Nephron (organoid): ENCODE data around the gene MTCL3.
A peak's percentile ranks its signal among the peaks of the same experiment; 100 is the strongest.

ENCODE experiments used
- H3K27ac Mint-ChIP-seq, 3 experiments: 2 replicates each; pipeline ENCODE4 v1.8.0; 2020; ENCODE audit warnings: mixed read lengths in 3 of 3, mild to moderate bottlenecking in 2 of 3, moderate library complexity in 1 of 3
- H3K27me3 Mint-ChIP-seq: 2 replicates; pipeline ENCODE4 v1.8.0; 2021; ENCODE audit warnings: low read depth, mild to moderate bottlenecking, moderate library complexity, mixed read lengths
- H3K36me3 Mint-ChIP-seq: 2 replicates; pipeline ENCODE4 v1.8.0; 2020; ENCODE audit warnings: low read depth, mixed read lengths
- H3K4me1 Mint-ChIP-seq: 2 replicates; pipeline ENCODE4 v1.8.0; 2020; ENCODE audit warnings: mixed read lengths
- H3K4me3 Mint-ChIP-seq, 3 experiments: 2 replicates each; pipeline ENCODE4 v1.8.0; 2020; ENCODE audit warnings: mild to moderate bottlenecking in 3 of 3, mixed read lengths in 3 of 3, moderate library complexity in 2 of 3
- H3K9me3 Mint-ChIP-seq: 2 replicates; pipeline ENCODE4 v1.8.0; 2020; ENCODE audit warnings: mixed read lengths
- CTCF ChIP-seq, 3 experiments: fragments of 200-600 bp; sonication (generic); IDR thresholded peaks; one replicate each; pipeline ENCODE4 v1.5.0; 2021; ENCODE audit warnings: antibody characterized with exemption in 3 of 3; ENCODE audit not compliant: unreplicated experiment in 3 of 3

Gene MTCL3

GRCh38 chr6:127483399-127484055 lies 35.6 kb downstream of the MTCL3 start:
- Mint-ChIP-seq H3K4me1 (peaks cover 14% of the 10 kb centered on the region), H3K27me3 (no peaks in the 10 kb centered on the region), H3K4me3 (no peak overlapping the region), H3K36me3 (no peaks in the 10 kb centered on the region), H3K9me3 (no peaks in the 10 kb centered on the region), H3K27ac (peak overlapping the region in 1 of 3 experiments; percentile 6)
- TF ChIP-seq CTCF (IDR thresholded peaks at IDR 0.05; ENCODE audit: unreplicated experiment in 3 of 3), result no peak

GRCh38 chr6:127482325-127482724 lies 36.8 kb downstream of the MTCL3 start:
- Mint-ChIP-seq H3K27ac (no peak overlapping the region), H3K27me3 (no peaks in the 10 kb centered on the region)

GRCh38 chr6:127481628-127482027 lies 37.5 kb downstream of the MTCL3 start:
- Mint-ChIP-seq H3K4me3 (no peak overlapping the region), H3K36me3 (peaks cover 4% of the 10 kb centered on the region), H3K4me1 (peaks cover 18% of the 10 kb centered on the region), H3K27me3 (no peaks in the 10 kb centered on the region), H3K9me3 (no peaks in the 10 kb centered on the region), H3K27ac (no peak overlapping the region)
- TF ChIP-seq CTCF (IDR thresholded peaks at IDR 0.05; ENCODE audit: unreplicated experiment in 3 of 3), result no peak

More at GRCh38 chr6:127482325-127482724, 36.8 kb downstream of the MTCL3 start:
- H3K36me3 Mint-ChIP-seq, result peaks cover 4% of the 10 kb centered on the region
- no peaks in the 10 kb centered on the region for H3K9me3 Mint-ChIP-seq
- H3K4me3 Mint-ChIP-seq, result no peak overlapping the region
- no peak for TF ChIP-seq CTCF (IDR thresholded peaks at IDR 0.05; ENCODE audit: unreplicated experiment in 3 of 3)
- H3K4me1 Mint-ChIP-seq, result peaks cover 18% of the 10 kb centered on the region

GRCh38 chr6:127481111-127481510 lies 38.0 kb downstream of the MTCL3 start:
- Mint-ChIP-seq H3K4me3 (no peak overlapping the region), H3K36me3 (peaks cover 8% of the 10 kb centered on the region), H3K27me3 (no peaks in the 10 kb centered on the region), H3K4me1 (peaks cover 18% of the 10 kb centered on the region), H3K9me3 (no peaks in the 10 kb centered on the region), H3K27ac (no peak overlapping the region)
- no peak for TF ChIP-seq CTCF (IDR thresholded peaks at IDR 0.05; ENCODE audit: unreplicated experiment in 3 of 3)

DNA sequence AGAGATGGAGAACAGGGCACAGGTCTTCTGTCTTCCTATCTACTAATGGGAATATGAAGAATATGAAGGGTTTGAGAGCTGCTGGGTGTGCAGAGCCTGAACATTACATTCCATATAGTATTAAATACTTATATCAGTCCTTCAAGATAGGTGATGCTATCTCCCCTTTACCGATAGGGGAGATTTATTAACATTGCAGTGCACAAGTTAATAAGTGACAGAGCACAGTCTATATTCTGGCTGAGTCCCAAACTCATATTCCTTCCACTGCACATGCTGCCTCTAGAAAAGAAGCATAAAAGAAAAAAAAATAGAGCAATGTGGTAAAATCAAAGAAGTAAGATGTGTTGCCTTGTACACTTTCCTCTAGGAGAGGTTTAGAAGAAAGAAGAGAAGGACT lies 41.5 kb downstream of the MTCL3 start:
- H3K4me3 Mint-ChIP-seq, result no peak overlapping the region
- peaks cover 11% of the 10 kb centered on the region for H3K36me3 Mint-ChIP-seq
- TF ChIP-seq CTCF (IDR thresholded peaks at IDR 0.05; ENCODE audit: unreplicated experiment in 3 of 3), result no peak

GRCh38 chr6:127475823-127476176 lies 43.3 kb downstream of the MTCL3 start:
- Mint-ChIP-seq H3K36me3 (peaks cover 11% of the 10 kb centered on the region), H3K4me3 (no peak overlapping the region), H3K4me1 (peaks cover 5% of the 10 kb centered on the region), H3K27ac (no peak overlapping the region), H3K9me3 (no peaks in the 10 kb centered on the region), H3K27me3 (no peaks in the 10 kb centered on the region)
- TF ChIP-seq CTCF (IDR thresholded peaks at IDR 0.05; ENCODE audit: unreplicated experiment in 3 of 3), result no peak

More for the DNA sequence above, 41.5 kb downstream of the MTCL3 start:
- Mint-ChIP-seq H3K27ac (peak overlapping the region in 1 of 3 experiments; percentile 36), H3K4me1 (peaks cover 5% of the 10 kb centered on the region), H3K27me3 (no peaks in the 10 kb centered on the region), H3K9me3 (no peaks in the 10 kb centered on the region)
